HG02571 (cell line): ENCODE data around the gene ZFP91.

Source experiments
- ATAC-seq: cut with Tn5 transposase; IDR thresholded peaks from one replicate; pipeline ENCODE4 v1.9.1; 2021; ENCODE audit warnings: mild to moderate bottlenecking, moderate library complexity; ENCODE audit not compliant: unreplicated experiment

Gene ZFP91

DNA sequence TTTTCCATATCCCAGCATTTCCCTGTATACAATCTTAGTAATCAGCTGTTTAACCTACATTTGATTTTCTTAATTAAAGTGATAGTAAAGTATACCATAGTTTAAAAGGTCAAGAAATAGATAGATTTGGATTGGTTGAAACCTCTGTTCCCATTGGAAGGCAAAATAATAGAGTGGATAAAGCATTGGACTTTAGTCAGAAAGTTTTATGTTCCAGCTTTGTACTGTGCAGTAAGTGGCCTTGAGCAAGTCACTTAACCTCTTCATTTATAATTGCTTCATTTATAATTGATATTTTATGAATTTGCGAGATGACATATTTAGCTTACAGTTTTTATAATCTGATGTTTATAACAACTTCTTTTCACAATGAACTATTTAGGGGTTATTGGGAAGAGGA lies 3.6 kb downstream of the ZFP91 start:
- no peak for ATAC-seq

- ATAC-seq, result no peak
These were observed 8.1 kb downstream of the ZFP91 start for GRCh38 chr11:58586998-58587397.

DNA sequence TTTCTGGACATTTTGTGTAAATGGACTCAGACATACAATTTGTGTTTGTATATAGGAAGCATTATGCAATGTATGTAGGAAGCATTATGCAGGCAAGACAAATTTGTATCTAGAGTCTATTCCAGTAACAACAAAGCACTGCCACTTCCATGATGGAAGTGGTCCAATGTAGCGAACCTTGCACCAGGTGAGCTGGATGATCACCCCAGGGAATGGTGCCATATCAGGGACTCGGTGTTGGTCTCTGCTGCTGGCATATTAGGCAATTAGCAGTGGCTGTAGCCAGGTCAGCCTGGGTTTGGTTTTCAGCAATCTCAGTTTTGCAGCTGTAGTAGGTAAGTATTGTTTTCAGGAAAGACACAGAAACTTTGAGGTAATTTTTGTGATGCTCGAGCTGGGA lies 12.8 kb downstream of the ZFP91 start:
- ATAC-seq, result no peak

- ATAC-seq, result no peak
These were observed 14.1 kb downstream of the ZFP91 start for GRCh38 chr11:58592760-58593472.

DNA sequence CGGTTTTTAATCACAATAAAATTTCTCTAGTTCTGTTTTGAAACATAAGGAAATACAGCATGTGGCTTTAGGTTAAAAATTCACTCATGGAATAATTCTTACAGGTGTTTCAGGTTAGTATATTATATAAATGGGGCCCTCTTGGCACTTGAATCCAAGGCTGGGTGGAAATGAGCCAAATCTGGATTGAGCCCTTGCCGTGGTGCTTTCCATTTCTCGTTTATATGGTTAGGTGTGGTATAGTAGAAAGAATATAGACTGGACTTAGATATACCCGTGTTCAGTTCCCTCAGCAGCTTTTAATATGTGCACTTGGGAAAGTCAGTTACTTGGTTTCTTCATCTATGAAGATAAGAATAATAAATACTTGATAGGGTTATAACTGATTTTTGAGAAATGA lies 16.0 kb downstream of the ZFP91 start:
- ATAC-seq, result no peak

- no peak for ATAC-seq
These were observed 17.8 kb downstream of the ZFP91 start for GRCh38 chr11:58596621-58597020.

DNA sequence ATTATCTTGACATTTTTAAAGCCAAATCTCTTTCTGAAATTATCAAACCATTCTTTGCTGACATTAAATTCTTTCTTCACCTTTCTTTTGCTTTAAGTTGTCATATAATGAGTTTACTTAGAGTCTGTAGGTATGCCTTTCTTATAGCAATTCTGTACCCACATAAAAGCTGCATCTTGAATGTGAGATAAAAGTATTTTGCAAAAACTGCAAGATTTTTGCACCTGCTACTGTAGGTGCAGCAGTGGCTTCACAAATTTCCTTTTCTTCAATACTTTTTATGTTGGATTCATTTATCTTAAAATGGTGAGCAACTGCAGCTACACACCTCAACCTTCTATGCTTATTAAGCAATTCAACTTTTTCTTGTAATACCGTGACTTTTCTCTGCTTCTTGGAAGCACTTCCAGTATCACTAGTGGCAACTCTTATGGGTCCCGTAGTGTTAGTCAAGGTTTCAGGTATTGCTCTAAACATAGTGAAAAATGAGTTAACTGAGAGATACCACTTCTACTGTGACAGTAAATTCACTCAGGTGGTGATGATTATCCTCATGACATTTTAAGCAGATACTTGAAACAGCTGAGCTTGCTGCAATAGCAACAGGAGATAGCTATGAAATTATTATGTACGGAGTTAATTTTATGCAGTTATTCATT lies 18.8 kb downstream of the ZFP91 start:
- ATAC-seq, result no peak

GRCh38 chr11:58600510-58600909 lies 21.6 kb downstream of the ZFP91 start:
- no peak for ATAC-seq

DNA sequence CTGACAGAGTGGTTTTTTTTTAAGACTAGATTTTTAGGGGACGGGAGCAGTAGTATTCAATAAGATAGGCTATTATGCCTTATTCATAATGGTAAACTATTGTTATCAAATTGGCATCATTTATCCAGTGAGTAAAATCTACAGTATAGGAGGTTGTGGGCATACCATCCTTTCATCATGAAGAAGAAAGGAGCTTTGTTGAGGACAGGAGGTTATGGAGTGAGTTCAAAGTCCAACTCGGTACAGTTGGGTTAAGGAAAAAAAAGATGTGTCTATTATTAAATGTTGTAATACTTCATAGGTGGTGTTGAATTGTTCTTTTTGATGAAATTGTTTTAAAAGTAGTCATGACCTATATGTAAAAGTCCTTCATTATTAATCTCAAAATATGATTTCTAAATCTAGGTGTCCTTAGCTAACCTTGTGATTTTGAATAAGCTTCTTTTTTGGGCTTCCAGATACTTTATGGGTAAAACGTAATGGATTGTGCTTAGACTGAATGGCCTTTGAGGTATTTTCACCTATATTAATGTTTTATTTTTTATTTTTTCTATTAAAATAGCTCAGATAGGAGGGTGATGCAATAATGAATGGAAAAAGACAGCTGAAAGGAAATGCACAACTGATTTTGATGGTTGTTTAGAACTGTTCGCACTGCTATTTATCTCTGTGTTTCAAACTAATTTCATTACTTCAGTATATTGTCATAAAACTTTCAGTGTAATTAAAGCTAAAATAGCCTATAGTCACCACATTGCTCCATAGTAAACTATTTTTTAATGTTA lies 28.3 kb downstream of the ZFP91 start:
- ATAC-seq, result no peak

DNA sequence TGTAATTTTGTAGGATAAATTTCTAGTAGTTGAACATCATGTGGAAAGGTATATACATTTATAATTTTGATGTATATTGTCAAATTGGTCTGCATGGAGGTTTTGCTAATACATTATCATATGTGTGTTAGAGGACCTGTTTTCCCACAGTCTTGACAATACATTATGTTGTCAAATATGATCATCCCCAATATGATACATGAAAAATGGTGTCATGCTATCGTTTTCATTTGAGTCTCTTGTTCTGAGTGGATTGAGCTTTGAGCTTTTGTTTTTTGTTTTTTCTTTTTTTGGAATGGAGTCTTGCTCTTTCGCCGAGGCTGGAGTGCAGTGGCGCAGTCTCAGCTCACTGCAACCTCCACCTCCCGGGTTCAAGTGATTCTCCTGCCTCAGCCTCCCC lies 29.5 kb downstream of the ZFP91 start:
- no peak for ATAC-seq

DNA sequence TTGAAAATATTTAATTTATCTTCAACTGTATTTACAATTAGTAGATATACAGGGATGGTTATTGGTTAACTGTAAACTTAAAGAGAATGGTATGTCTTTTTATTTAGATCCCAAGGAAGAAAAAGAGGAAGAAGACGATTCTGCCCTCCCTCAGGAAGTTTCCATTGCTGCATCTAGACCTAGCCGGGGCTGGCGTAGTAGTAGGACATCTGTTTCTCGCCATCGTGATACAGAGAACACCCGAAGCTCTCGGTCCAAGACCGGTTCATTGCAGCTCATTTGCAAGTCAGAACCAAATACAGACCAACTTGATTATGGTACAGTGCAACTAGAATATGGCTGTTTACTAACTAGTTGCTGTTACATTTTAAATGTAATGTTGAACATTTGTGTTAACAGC lies 30.9 kb downstream of the ZFP91 start:
- ATAC-seq, result no peak

- ATAC-seq, result no peak
These were observed 34.4 kb downstream of the ZFP91 start for GRCh38 chr11:58613228-58613627.

- no peak for ATAC-seq
These were observed 36.7 kb downstream of the ZFP91 start for GRCh38 chr11:58615559-58615958.

DNA sequence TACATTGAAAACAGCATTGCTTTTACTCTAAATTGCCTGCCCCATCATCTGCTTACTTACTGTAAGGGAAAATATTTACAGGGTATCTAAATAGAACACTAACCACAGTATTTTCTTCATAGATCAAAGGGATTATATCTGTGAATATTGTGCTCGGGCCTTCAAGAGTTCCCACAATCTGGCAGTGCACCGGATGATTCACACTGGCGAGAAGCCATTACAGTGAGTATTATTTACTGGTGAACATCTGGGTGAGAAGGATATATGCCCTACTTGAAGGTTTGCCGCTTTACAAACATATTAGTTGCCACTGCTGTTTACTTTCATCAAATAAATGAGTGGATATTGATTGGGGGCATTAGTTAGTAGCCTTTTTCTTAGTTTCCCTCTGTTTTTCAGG lies 37.7 kb downstream of the ZFP91 start:
- ATAC-seq, result no peak

GRCh38 chr11:58617976-58618557 lies 39.2 kb downstream of the ZFP91 start:
- ATAC-seq, result no peak

GRCh38 chr11:58621586-58622262 lies 42.9 kb downstream of the ZFP91 start:
- ATAC-seq, result no peak

- no peak for ATAC-seq
These were observed 43.5 kb downstream of the ZFP91 start, which contains the start of gene CNTF for GRCh38 chr11:58622344-58622743. Gene CNTF (plus strand): TSS chr11:58622665. CDS start chr11:58622753, 88 bp downstream.

- no peak for ATAC-seq
These were observed 46.2 kb downstream of the ZFP91 start for GRCh38 chr11:58625086-58625485.

GRCh38 chr11:58625826-58626460 lies 47.1 kb downstream of the ZFP91 start:
- no peak for ATAC-seq

- no peak for ATAC-seq
These were observed 48.1 kb downstream of the ZFP91 start for GRCh38 chr11:58626934-58627483.
